H9 (cell line): ENCODE data around the gene EML4. TPM values are rescaled to one million over a fixed set of nuclear protein-coding genes. Genes with fewer than 3 reads are reported as not detected.

Source experiments
- DNase-seq: peaks from one replicate; pipeline ENCODE4 v3.0.0-alpha.2; 2017
- H2AFZ ChIP-seq: one replicate; pipeline ENCODE4 v1.6.1; 2013; ENCODE audit warnings: mild to moderate bottlenecking, low read length, control low read depth, moderate library complexity
- H2AK5ac ChIP-seq: 2 replicates; pipeline ENCODE4 v1.6.1; 2013; ENCODE audit warnings: low read length, control low read depth, mixed read lengths; ENCODE audit not compliant: insufficient read length
- H2BK120ac ChIP-seq: one replicate; pipeline ENCODE4 v1.6.1; 2013; ENCODE audit warnings: low read depth, mild to moderate bottlenecking, low read length, control low read depth, inconsistent platforms; ENCODE audit not compliant: poor library complexity, severe bottlenecking
- H2BK12ac ChIP-seq: 2 replicates; pipeline ENCODE4 v1.6.1; 2013; ENCODE audit warnings: low read length, control low read depth, mixed read lengths, low read depth; ENCODE audit not compliant: insufficient read length
- H2BK15ac ChIP-seq: 2 replicates; pipeline ENCODE4 v1.6.1; 2013; ENCODE audit warnings: low read depth, low read length, control low read depth
- H2BK20ac ChIP-seq: one replicate; pipeline ENCODE4 v1.6.1; 2013; ENCODE audit warnings: low read depth, mild to moderate bottlenecking, low read length, control low read depth, inconsistent platforms; ENCODE audit not compliant: poor library complexity, severe bottlenecking
- H2BK5ac ChIP-seq: 2 replicates; pipeline ENCODE4 v1.6.1; 2013; ENCODE audit warnings: low read length, control low read depth, mixed read lengths; ENCODE audit not compliant: insufficient read length
- H3K14ac ChIP-seq: 2 replicates; pipeline ENCODE4 v1.6.1; 2013; ENCODE audit warnings: low read length, control low read depth; ENCODE audit not compliant: insufficient read depth
- H3K18ac ChIP-seq: 2 replicates; pipeline ENCODE4 v1.6.1; 2013; ENCODE audit warnings: low read depth, mild to moderate bottlenecking, mixed read lengths, low read length, control low read depth; ENCODE audit not compliant: insufficient read length
- H3K23ac ChIP-seq: 2 replicates; pipeline ENCODE4 v1.6.1; 2013; ENCODE audit warnings: low read length, control low read depth, mixed read lengths, low read depth; ENCODE audit not compliant: insufficient read length
- H3K23me2 ChIP-seq: 2 replicates; pipeline ENCODE4 v1.6.1; 2013; ENCODE audit warnings: low read depth, mild to moderate bottlenecking, mixed read lengths, low read length, control low read depth; ENCODE audit not compliant: insufficient read length, poor library complexity, severe bottlenecking
- H3K27ac ChIP-seq: 2 replicates; pipeline ENCODE4 v1.5.1; 2013; ENCODE audit warnings: low read length, control low read depth, mixed read lengths, low read depth; ENCODE audit not compliant: insufficient read length
- H3K27me3 ChIP-seq: 2 replicates; pipeline ENCODE4 v1.6.1; 2013; ENCODE audit warnings: low read length, control low read depth, inconsistent platforms; ENCODE audit not compliant: insufficient read depth
- H3K4ac ChIP-seq: 2 replicates; pipeline ENCODE4 v1.6.1; 2013; ENCODE audit warnings: low read depth, mild to moderate bottlenecking, control low read depth, inconsistent platforms, low read length, moderate library complexity
- H3K4me1 ChIP-seq: 2 replicates; pipeline ENCODE4 v1.6.1; 2013; ENCODE audit warnings: low read length, control low read depth, inconsistent platforms; ENCODE audit not compliant: insufficient read depth
- H3K4me2 ChIP-seq: 2 replicates; pipeline ENCODE4 v1.6.1; 2013; ENCODE audit warnings: low read length, control low read depth, mixed read lengths; ENCODE audit not compliant: insufficient read length, insufficient read depth
- H3K56ac ChIP-seq: 2 replicates; pipeline ENCODE4 v1.6.1; 2013; ENCODE audit warnings: low read depth, mild to moderate bottlenecking, mixed read lengths, low read length, control low read depth; ENCODE audit not compliant: insufficient read length
- H3K79me1 ChIP-seq: 2 replicates; pipeline ENCODE4 v1.6.1; 2013; ENCODE audit warnings: low read depth, mild to moderate bottlenecking, moderate library complexity, low read length, control low read depth, inconsistent platforms; ENCODE audit not compliant: insufficient read depth, poor library complexity, severe bottlenecking
- H3K79me2 ChIP-seq: 2 replicates; pipeline ENCODE4 v1.6.1; 2013; ENCODE audit warnings: low read length, control low read depth, inconsistent platforms; ENCODE audit not compliant: insufficient read depth
- H3K9ac ChIP-seq: 2 replicates; pipeline ENCODE4 v1.6.1; 2013; ENCODE audit warnings: low read length, control low read depth, mixed read lengths; ENCODE audit not compliant: insufficient read length; ENCODE audit errors: extremely low read depth
- H3K9me3 ChIP-seq: one replicate; pipeline ENCODE4 v1.6.1; 2013; ENCODE audit warnings: low read depth, low read length, inconsistent platforms; ENCODE audit not compliant: control insufficient read depth
- H3T11ph ChIP-seq: one replicate; pipeline ENCODE4 v1.6.1; 2013; ENCODE audit warnings: mild to moderate bottlenecking, low read length, control low read depth, inconsistent platforms
- H4K20me1 ChIP-seq: one replicate; pipeline ENCODE4 v1.6.1; 2013; ENCODE audit not compliant: control insufficient read depth, insufficient read length, insufficient read depth
- H4K5ac ChIP-seq: 2 replicates; pipeline ENCODE4 v1.6.1; 2013; ENCODE audit warnings: low read depth, mild to moderate bottlenecking, mixed read lengths, low read length, control low read depth; ENCODE audit not compliant: insufficient read length
- H4K8ac ChIP-seq: replicated peaks from 2 replicates; pipeline ENCODE4 v1.6.1; 2013; ENCODE audit warnings: low read length, control low read depth, mixed read lengths, low read depth; ENCODE audit not compliant: insufficient read length
- H4K91ac ChIP-seq: 2 replicates; pipeline ENCODE4 v1.6.1; 2013; ENCODE audit warnings: low read depth, mild to moderate bottlenecking, moderate library complexity, mixed read lengths, low read length, control low read depth; ENCODE audit not compliant: insufficient read length
- H3K27ac Mint-ChIP-seq, 3 experiments: 2 replicates in 2 of 3; 3 replicates in 1 of 3; pipeline ENCODE4 v1.8.0; 2020 to 2021; ENCODE audit warnings: mixed read lengths in 3 of 3, mild to moderate bottlenecking in 1 of 3, moderate library complexity in 1 of 3
- H3K27me3 Mint-ChIP-seq: 2 replicates; pipeline ENCODE4 v1.8.0; 2021; ENCODE audit warnings: low read depth, mild to moderate bottlenecking, moderate library complexity, mixed read lengths
- H3K36me3 Mint-ChIP-seq, 3 experiments: 2 replicates in 2 of 3; 3 replicates in 1 of 3; pipeline ENCODE4 v1.8.0; 2020 to 2021; ENCODE audit warnings: low read depth in 3 of 3, mixed read lengths in 3 of 3; ENCODE audit not compliant: insufficient read depth in 1 of 3
- H3K4me1 Mint-ChIP-seq, 2 experiments: 2 replicates each; pipeline ENCODE4 v1.8.0; 2020; ENCODE audit warnings: mixed read lengths in 2 of 2
- H3K4me3 Mint-ChIP-seq, 2 experiments: 2 replicates in 1 of 2; 3 replicates in 1 of 2; pipeline ENCODE4 v1.8.0; 2020 to 2021; ENCODE audit warnings: mild to moderate bottlenecking in 2 of 2, mixed read lengths in 2 of 2, moderate library complexity in 1 of 2
- H3K9me3 Mint-ChIP-seq, 2 experiments: 2 replicates in 1 of 2; 3 replicates in 1 of 2; pipeline ENCODE4 v1.8.0; 2020; ENCODE audit warnings: mild to moderate bottlenecking in 2 of 2, mixed read lengths in 2 of 2, moderate library complexity in 1 of 2
- WGBS: extraction: QIAGEN DNeasy Blood & Tissue Kit; methylation state at CpG from one replicate; pipeline ENCODE4 v1.1.7; 2013; ENCODE audit warnings: missing lambda C conversion rate, low lambda C conversion rate, mixed read lengths; ENCODE audit not compliant: insufficient read length; ENCODE audit errors: extremely low coverage; 5-methylcytosine and 5-hydroxymethylcytosine counted together
- total RNA-seq: library from RNA; stranded (reverse); gene quantifications from 2 replicates; pipeline ENCODE4 v1.2.1, GENCODE V29; 2021
- TF ChIP-seq, protein P1 (sequence below): fragments of 200-600 bp; sonication (generic); conservative IDR thresholded peaks from 3 replicates; pipeline ENCODE4 v1.8.0; 2021; ENCODE audit warnings: antibody characterized with exemption, mild to moderate bottlenecking

The EML4 gene
- total RNA-seq, 1 experiment from 2014 or later: 68.6 TPM

DNA sequence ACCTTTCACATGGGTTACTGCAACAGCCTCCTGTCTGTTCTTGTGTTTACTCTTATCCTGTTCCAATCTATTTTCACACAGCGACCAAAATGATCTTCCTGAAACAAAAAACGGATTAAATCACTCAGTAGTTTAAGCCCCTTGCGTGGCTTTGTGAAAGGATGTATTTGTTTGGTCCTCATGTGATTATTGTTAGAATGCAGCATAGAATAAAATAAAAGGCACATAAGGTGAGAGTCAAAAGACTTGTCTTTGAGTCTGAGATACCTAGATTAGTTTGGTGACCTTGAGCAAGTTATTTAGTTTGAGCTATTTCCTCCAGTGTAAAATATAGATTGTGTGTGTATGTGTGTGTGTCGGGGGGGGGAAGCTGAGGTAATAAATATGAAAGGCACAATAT, 72.4 kb downstream of the EML4 start:
- Histone ChIP-seq H3K4ac (no peak overlapping the region), H3K4me2 (no peak overlapping the region), H3K27ac (no peak overlapping the region), H2BK20ac (no peak overlapping the region), H2BK12ac (no peak overlapping the region), H3K79me1 (peaks cover 10% of the 10 kb centered on the region), H3K14ac (no peak overlapping the region), H2BK120ac (no peak overlapping the region), H2AK5ac (no peak overlapping the region), H3K27me3 (no peaks in the 10 kb centered on the region), H4K91ac (no peak overlapping the region), H3K56ac (no peak overlapping the region), H3K18ac (no peak overlapping the region), H3K9ac (no peak overlapping the region), H3T11ph (no peak overlapping the region), H2BK5ac (no peak overlapping the region), H3K4me1 (no peaks in the 10 kb centered on the region), H2BK15ac (no peak overlapping the region), H3K23me2 (no peaks in the 10 kb centered on the region), H3K23ac (no peak overlapping the region), H2AFZ (no peak overlapping the region), H3K79me2 (no peaks in the 10 kb centered on the region; the same call in 1 of the 2 replicates), H4K8ac (no peak overlapping the region), H4K20me1 (no peaks in the 10 kb centered on the region), H4K5ac (no peak overlapping the region), H3K9me3 (no peaks in the 10 kb centered on the region)
- peaks cover 2% of the 10 kb centered on the region in 2 experiments; a peak in 2 of 4 replicates for H3K4me1 Mint-ChIP-seq
- H3K27me3 Mint-ChIP-seq: no peaks in the 10 kb centered on the region
- H3K4me3 Mint-ChIP-seq: no peak overlapping the region
- H3K27ac Mint-ChIP-seq: no peak overlapping the region; a peak in 1 of 7 replicates
- no CpG with 5 or more reads among the region's 4 CpGs for WGBS
- TF ChIP-seq, protein P1, sequence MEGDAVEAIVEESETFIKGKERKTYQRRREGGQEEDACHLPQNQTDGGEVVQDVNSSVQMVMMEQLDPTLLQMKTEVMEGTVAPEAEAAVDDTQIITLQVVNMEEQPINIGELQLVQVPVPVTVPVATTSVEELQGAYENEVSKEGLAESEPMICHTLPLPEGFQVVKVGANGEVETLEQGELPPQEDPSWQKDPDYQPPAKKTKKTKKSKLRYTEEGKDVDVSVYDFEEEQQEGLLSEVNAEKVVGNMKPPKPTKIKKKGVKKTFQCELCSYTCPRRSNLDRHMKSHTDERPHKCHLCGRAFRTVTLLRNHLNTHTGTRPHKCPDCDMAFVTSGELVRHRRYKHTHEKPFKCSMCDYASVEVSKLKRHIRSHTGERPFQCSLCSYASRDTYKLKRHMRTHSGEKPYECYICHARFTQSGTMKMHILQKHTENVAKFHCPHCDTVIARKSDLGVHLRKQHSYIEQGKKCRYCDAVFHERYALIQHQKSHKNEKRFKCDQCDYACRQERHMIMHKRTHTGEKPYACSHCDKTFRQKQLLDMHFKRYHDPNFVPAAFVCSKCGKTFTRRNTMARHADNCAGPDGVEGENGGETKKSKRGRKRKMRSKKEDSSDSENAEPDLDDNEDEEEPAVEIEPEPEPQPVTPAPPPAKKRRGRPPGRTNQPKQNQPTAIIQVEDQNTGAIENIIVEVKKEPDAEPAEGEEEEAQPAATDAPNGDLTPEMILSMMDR: no peak
- H3K36me3 Mint-ChIP-seq: peaks cover 0 to 8% (median 6%) of the 10 kb centered on the region in 3 experiments; a peak in 1 of 7 replicates
- DNase-seq: no peak
- no peaks in the 10 kb centered on the region for H3K9me3 Mint-ChIP-seq
